GM12891 (cell line): ENCODE data around the gene DNHD1.

Source experiments
- POLR2A ChIP-seq: IDR thresholded peaks from 2 replicates; pipeline ENCODE4 v1.6.1; 2011; ENCODE audit warnings: low read depth, low read length, control low read depth
- POLR2AphosphoS5 ChIP-seq: IDR thresholded peaks from 2 replicates; pipeline ENCODE4 v1.6.1; 2011; ENCODE audit warnings: low read depth, low read length, control low read depth
- SPI1 ChIP-seq: IDR thresholded peaks from 2 replicates; pipeline ENCODE4 v1.6.1; 2011; ENCODE audit warnings: low read depth, low read length, control low read depth
- TAF1 ChIP-seq: IDR thresholded peaks from 2 replicates; pipeline ENCODE4 v1.6.1; 2011; ENCODE audit warnings: low read depth, low read length, control low read depth

DNA sequence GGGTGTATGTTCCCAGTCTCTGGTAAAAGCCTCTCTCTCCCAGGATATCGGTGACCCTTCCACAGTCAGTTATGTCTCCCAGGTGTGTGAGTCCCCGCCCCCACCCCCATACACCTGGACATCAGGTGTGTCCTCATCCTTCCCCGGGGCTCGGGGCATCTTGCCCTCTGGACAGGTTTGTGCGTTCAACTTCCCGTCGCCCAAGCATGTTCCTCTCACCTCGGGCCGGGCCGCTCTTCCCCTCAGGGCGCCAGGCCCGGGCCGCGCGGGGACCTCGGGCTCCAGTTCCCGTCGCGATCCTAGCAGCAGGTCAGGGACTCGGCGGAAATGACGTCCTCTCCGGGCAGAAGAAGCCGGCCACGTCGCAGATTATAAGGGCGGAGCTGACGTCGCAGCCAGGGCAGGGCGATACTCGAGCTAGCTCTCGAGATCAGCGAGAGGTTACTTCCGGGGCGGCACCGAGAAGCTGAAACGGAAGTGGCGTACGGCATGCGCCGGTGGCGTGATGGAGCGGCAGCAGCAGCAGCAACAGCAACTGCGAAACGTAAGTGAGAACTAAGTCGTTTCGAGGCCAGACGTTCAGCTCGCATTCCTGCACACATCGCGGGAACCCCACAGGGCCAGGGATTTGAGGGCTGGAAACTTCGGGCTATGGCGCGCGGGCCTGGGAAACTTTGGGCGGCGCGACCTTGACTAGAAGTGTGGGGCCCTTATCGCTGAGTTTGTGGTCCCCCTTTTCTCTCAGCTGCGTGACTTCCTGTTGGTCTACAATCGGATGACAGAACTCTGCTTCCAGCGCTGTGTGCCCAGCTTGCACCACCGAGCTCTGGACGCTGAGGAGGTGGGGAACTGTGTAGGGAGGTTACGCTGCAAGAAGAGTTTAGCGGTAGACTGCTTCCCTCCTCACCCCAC, 15.8 kb upstream of the DNHD1 start, which contains the start of the genes ARFIP2 and TIMM10B:
- peak; percentile 93 for TF ChIP-seq POLR2A
- TF ChIP-seq POLR2AphosphoS5 = peak; percentile 95
- peak; percentile 85; the same call in 1 of the 2 replicates for TF ChIP-seq TAF1
- TF ChIP-seq SPI1 = peak; percentile 63
